SU-DHL-6 (cell line): ENCODE data around the gene LRFN3.
"Not testable (repeated sequence)": the region's sequence is repeated elsewhere in the genome, so short reads cannot be mapped to it uniquely, and the experiment has no call there.

Experiments
- H2AFZ ChIP-seq: fragments of 200-600 bp; sonication (generic); 2 replicates; pipeline ENCODE4 v1.6.1; 2014; ENCODE audit warnings: low read depth, mild to moderate bottlenecking, moderate library complexity, mixed read lengths, antibody characterized with exemption, low read length; ENCODE audit not compliant: severe bottlenecking
- H3F3A ChIP-seq: fragments of 200-600 bp; shearing (Covaris generic); 2 replicates; pipeline ENCODE4 v1.6.0; 2016; ENCODE audit warnings: antibody characterized with exemption, mild to moderate bottlenecking; ENCODE audit not compliant: insufficient read depth
- H3K27ac ChIP-seq: fragments of 200-600 bp; sonication (generic); 2 replicates; pipeline ENCODE4 v1.5.1; 2016; ENCODE audit warnings: low read depth, mild to moderate bottlenecking, low read length, moderate library complexity, mixed read lengths
- H3K27me3 ChIP-seq: fragments of 200-600 bp; sonication (generic), shearing (Covaris generic); 2 replicates; pipeline ENCODE4 v1.6.0; 2014; ENCODE audit warnings: mild to moderate bottlenecking, low read length
- H3K36me3 ChIP-seq: fragments of 200-600 bp; sonication (generic); 2 replicates; pipeline ENCODE4 v1.6.1; 2014; ENCODE audit warnings: mild to moderate bottlenecking, low read length, mixed read lengths
- H3K4me2 ChIP-seq: fragments of 300-600, 200-600 bp; shearing (Covaris generic), sonication (generic); 2 replicates; pipeline ENCODE4 v1.6.0; 2014; ENCODE audit warnings: low read length, low read depth, mild to moderate bottlenecking; ENCODE audit not compliant: poor library complexity, severe bottlenecking
- H3K4me3 ChIP-seq: fragments of 200-600 bp; sonication (generic); 2 replicates; pipeline ENCODE4 v1.5.1; 2014; ENCODE audit warnings: antibody characterized with exemption, low read length, mild to moderate bottlenecking, mixed read lengths; ENCODE audit not compliant: insufficient read depth, poor library complexity, severe bottlenecking
- H3K79me2 ChIP-seq: fragments of 200-600 bp; sonication (generic); 2 replicates; pipeline ENCODE4 v1.6.1; 2014; ENCODE audit warnings: mild to moderate bottlenecking, low read length, moderate library complexity; ENCODE audit not compliant: insufficient read depth
- H3K9ac ChIP-seq: fragments of 200-600 bp; sonication (generic); 2 replicates; pipeline ENCODE4 v1.7.0; 2014; ENCODE audit warnings: mild to moderate bottlenecking, low read length
- H3K9me2 ChIP-seq: fragments of 200-600 bp; sonication (generic); replicated peaks from 2 replicates; pipeline ENCODE4 v1.6.1; 2014; ENCODE audit warnings: low read length; ENCODE audit not compliant: insufficient read depth
- H3K9me3 ChIP-seq: fragments of 200-600 bp; sonication (generic); 2 replicates; pipeline ENCODE4 v1.6.1; 2014; ENCODE audit warnings: low read length, mixed read lengths; ENCODE audit not compliant: insufficient read depth
- H4K20me1 ChIP-seq: fragments of 200-600 bp; sonication (generic); 2 replicates; pipeline ENCODE4 v1.6.1; 2014; ENCODE audit warnings: low read depth, mild to moderate bottlenecking, antibody characterized with exemption, low read length, moderate library complexity, mixed read lengths
- CTCF ChIP-seq: fragments of 200-600 bp; sonication (generic); IDR thresholded peaks from one replicate; pipeline ENCODE4 v1.5.1; 2017; ENCODE audit warnings: antibody characterized with exemption, mild to moderate bottlenecking, low read length, moderate library complexity; ENCODE audit not compliant: insufficient read depth, poor library complexity, severe bottlenecking
- EZH2phosphoT487 ChIP-seq: fragments of 200-600 bp; sonication (generic), shearing (Covaris generic); conservative IDR thresholded peaks from 2 replicates; pipeline ENCODE4 v1.6.1; 2018; ENCODE audit warnings: mild to moderate bottlenecking, antibody characterized with exemption, low read length, moderate library complexity, mixed read lengths

Gene LRFN3

GRCh38 chr19:35946203-35946602 is 10.0 kb downstream of the LRFN3 start:
- no peaks in the 10 kb centered on the region for H3F3A ChIP-seq
- TF ChIP-seq CTCF (no peak), EZH2phosphoT487 (no peak)

GRCh38 chr19:35949131-35949530 is 13.0 kb downstream of the LRFN3 start:
- H3K27me3 ChIP-seq = no peaks in the 10 kb centered on the region
- no peak overlapping the region for H2AFZ ChIP-seq
- H3K9me3 ChIP-seq = no peaks in the 10 kb centered on the region
- H3K9me2 ChIP-seq = no peaks in the 10 kb centered on the region
- no peak for TF ChIP-seq EZH2phosphoT487
- no peak for TF ChIP-seq CTCF
- H4K20me1 ChIP-seq = no peaks in the 10 kb centered on the region
- no peaks in the 10 kb centered on the region for H3K36me3 ChIP-seq
- no peak overlapping the region for H3K4me3 ChIP-seq
- no peak overlapping the region for H3K9ac ChIP-seq
- no peak overlapping the region for H3K27ac ChIP-seq
- no peaks in the 10 kb centered on the region for H3F3A ChIP-seq
- H3K79me2 ChIP-seq = no peaks in the 10 kb centered on the region
- H3K4me2 ChIP-seq = no peak overlapping the region

More at GRCh38 chr19:35946203-35946602, 10.0 kb downstream of the LRFN3 start:
- Histone ChIP-seq H3K9me2 (no peaks in the 10 kb centered on the region), H3K79me2 (no peaks in the 10 kb centered on the region), H3K27me3 (no peaks in the 10 kb centered on the region), H2AFZ (no peak overlapping the region), H3K4me2 (no peak overlapping the region), H4K20me1 (no peaks in the 10 kb centered on the region), H3K36me3 (no peaks in the 10 kb centered on the region), H3K9ac (no peak overlapping the region), H3K27ac (no peak overlapping the region), H3K9me3 (no peaks in the 10 kb centered on the region), H3K4me3 (no peak overlapping the region)

- Histone ChIP-seq H3K4me3 (no peak overlapping the region), H3K9me2 (no peaks in the 10 kb centered on the region), H3K36me3 (no peaks in the 10 kb centered on the region), H3K27me3 (no peaks in the 10 kb centered on the region), H4K20me1 (no peaks in the 10 kb centered on the region), H3K79me2 (no peaks in the 10 kb centered on the region), H3K9me3 (no peaks in the 10 kb centered on the region), H2AFZ (no peak overlapping the region), H3K27ac (no peak overlapping the region), H3F3A (no peaks in the 10 kb centered on the region), H3K4me2 (no peak overlapping the region), H3K9ac (no peak overlapping the region)
- TF ChIP-seq EZH2phosphoT487 (no peak), CTCF (no peak)
Measured at GRCh38 chr19:35955881-35956634, 19.9 kb downstream of the LRFN3 start.

GRCh38 chr19:35957411-35957810 is 21.2 kb downstream of the LRFN3 start:
- not testable (repeated sequence) for H3K36me3 ChIP-seq, H3K27me3 ChIP-seq, H3K4me3 ChIP-seq, H3K9me3 ChIP-seq, H3K9ac ChIP-seq, H3K4me2 ChIP-seq, H2AFZ ChIP-seq, H3F3A ChIP-seq, H3K79me2 ChIP-seq, H4K20me1 ChIP-seq, H3K27ac ChIP-seq, H3K9me2 ChIP-seq
